A549 treated with RU486 at 1 μM for 4 hours (cell line): ENCODE results near the gene DOP1B. TPM values are rescaled to one million over a fixed set of nuclear protein-coding genes. Genes with fewer than 3 reads are reported as not detected.

Source experiments
- total RNA-seq: library from RNA; stranded (reverse); fragments of 200-300 nt; extraction: Qiagen RNA extraction; gene quantifications from 5 replicates; pipeline ENCODE4 v1.2.3, GENCODE V29; 2022; ENCODE audit warnings: low read depth

DOP1B gene
- total RNA-seq: 2.9 to 4.9 TPM (median 4.3 TPM) in 5 replicates

GRCh38 chr21:36156815-36157670, at the start of gene DOP1B:
TSS of gene DOP1B (plus strand) at chr21:36156824. CDS start at chr21:36164734, 7,910 bp downstream.

GRCh38 chr21:36134803-36135390, 21.7 kb upstream of the DOP1B start, which contains the start of gene CBR3:
TSS of gene CBR3 (plus strand) at chr21:36135079. CDS start at chr21:36135193, 114 bp downstream.

Other genes with a start within 250 kb of the DOP1B start
- gene SETD4, start 96.3 kb upstream of the DOP1B start, total RNA-seq: 9.1 to 12.5 TPM (median 10.5 TPM) in 5 replicates
- gene CBR1, start 86.8 kb upstream of the DOP1B start, total RNA-seq: 157 to 190 TPM (median 181 TPM) in 5 replicates
- gene CBR3, start 21.7 kb upstream of the DOP1B start, total RNA-seq: 14.5 to 17.1 TPM (median 16.1 TPM) in 5 replicates
- 3.1 to 9.8 TPM (median 7.6 TPM) in 5 replicates for gene MORC3, start 163.4 kb downstream of the DOP1B start, total RNA-seq
- 11.5 to 13.5 TPM (median 12.2 TPM) in 5 replicates for gene CHAF1B, start 228.6 kb downstream of the DOP1B start, total RNA-seq